ENCODE data around the gene ACP6.
"Not testable (repeated sequence)": the region's sequence is repeated elsewhere in the genome, so short reads cannot be mapped to it uniquely, and the experiment has no call there.

Gene ACP6

DNA sequence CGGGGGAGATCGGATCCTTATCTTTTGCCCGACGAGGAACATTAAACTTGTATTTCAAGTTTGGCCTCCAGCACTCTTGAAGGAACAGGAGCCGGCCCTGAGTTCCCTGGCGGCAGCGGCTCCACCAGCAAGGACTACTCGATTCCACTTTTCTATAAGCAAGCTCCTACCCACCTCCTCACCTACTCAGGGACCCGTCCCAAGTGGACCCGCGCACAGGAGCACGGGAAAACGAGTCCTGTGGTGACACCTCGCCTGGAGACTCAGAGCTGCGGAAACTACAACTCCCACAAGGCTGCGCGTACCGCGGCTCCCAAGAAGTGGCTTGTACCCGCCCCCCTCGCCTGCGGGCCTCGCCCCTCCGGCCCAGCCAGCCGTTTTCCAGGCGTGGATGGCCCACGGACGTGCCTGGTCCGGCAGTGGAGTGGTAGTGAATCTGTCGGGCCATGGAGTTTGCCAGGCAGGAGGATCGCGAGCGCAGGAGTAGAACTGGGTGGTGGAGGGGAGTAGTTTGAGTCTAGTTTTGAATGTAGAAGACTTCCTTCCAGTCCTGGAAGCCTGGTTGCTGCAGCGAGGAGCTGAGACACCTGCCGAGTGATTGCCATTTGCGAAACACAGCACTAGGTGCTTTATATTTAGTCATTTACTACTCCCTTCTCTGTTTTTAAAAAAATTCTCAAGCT is at the start of gene ACP6:
Gene ACP6, minus strand, starts transcription at position 206 of the 683 bp plus-strand sequence. CDS start 476 bp downstream, outside the sequence.
- DNase-seq (ENCODE audit: low read depth) = peak; percentile 97

DNA sequence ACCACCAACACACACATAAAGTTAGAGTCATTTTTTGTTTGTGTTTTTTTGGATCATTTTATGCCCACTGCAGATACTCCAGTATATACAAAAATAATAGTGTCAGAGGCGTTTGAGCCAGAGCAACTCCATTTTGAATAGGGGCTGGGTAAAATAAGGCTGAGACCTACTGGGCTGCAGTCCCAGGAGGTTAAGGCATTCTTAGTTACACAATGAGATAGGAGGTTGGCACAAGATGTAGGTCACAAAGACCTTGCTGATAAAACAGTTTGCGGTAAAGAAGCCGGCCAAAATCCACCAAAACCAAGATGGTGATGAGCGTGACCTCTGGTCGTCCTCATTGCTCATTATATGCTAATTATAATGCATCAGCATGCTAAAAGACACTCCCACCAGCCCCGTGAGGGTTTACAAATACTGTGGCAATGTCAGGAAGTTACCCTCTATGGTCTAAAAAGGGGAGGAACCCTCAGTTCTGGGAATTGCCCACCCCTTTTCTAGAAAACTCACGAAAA is 49.4 kb upstream of the ACP6 start:
- DNase-seq (ENCODE audit: low read depth) = no peak

DNA sequence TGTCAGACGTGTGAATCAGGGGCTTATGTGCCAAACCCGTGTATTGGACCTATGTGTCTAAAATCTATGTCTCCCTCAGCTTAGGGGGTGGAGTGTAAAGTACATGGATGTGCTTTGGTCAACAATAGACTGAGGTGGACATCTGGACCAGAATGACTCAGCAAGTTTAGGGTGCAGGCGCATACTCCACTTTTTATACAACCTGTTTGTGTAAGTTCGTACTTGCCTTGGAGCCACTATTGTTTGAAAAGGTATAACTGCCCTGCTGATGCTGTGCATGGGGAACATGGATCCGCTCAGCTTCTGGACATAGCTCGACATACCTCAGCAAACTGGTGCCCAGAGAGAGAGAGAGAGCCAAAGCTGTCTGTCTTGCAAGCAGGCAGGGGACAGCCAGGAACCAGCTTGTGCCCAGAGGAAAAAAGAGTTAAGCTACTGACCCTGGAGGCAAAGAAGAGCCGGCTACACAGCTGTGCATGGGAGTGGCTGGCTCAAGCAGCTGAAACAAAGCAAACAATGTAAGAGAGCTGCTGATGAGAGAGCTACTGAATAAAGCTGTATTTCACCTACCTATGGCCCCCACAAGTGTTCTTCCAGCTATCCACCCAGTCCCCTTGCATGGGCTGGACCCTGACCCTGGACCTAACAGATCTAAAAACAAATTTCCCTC is 48.8 kb upstream of the ACP6 start:
- DNase-seq (ENCODE audit: low read depth) = no peak

DNA sequence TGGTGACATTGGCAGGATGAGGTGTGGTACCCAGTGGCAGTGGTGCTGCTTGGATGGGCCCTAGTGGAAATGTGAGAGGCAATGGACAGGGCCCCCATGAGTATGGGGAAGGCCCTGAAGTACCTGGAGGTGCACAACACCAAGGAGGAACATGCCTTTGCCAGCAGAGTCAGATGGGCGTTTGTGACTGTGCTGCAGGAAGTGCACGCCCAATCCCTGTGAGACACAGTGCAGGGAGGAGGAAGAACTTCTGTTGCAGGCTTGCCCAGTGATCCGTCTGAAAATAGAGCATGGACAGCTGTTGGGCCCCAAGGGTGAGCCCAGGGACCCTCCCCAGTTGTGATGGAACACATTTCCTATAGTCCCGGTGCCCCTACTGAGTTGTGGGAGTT is 47.4 kb upstream of the ACP6 start:
- no peak for DNase-seq (ENCODE audit: low read depth)

DNA sequence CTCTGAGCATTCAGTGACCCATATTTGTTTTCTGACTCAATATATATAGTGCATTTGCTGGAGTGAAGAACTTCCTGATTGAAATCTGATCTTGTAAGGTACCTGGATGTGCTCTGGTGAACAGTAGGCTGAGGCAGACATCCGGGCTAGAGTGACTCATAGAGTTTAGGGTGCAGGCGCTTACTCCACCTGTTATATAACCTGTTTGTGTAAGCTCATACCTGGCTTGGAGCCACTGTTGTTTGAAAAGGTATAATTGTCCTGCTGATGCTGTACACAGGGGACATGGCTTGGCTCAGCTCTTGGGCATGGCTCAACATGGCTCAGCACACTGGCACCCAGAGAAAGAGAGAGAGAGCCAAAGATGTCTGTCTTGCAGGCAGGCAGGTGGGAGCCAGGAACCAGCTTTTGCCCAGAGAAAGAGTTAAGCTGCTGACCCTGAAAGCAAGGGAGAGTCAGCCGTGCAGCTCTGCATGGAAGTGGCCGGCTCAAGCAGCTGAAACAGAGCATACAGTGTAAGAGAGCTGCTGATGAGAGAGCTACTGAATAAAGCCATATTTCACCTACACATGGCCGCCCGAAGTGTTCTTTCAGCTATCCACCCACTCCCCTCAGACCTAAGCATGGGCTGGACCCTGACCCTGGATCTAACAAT is 46.9 kb upstream of the ACP6 start:
- no peak for DNase-seq (ENCODE audit: low read depth)

DNA sequence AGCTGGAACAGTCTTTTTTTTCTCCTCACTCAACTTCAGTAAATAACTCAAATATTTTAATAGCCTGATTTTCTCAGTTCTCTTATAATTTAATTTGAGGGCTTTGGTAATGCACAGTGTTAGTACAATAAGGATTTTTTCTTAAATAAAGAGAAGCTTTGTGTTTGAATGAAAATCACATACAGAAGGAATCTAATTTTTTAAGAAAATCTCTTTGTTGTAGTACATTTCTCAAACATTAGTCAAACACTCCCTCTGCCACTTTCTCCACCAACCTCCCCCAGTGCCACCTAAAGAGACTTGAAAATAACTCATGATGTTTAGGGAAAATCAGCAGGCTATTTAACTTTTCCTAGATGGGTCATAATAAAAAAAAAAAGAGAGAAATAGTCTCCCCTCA is 42.3 kb upstream of the ACP6 start:
- DNase-seq (ENCODE audit: low read depth) = no peak

DNA sequence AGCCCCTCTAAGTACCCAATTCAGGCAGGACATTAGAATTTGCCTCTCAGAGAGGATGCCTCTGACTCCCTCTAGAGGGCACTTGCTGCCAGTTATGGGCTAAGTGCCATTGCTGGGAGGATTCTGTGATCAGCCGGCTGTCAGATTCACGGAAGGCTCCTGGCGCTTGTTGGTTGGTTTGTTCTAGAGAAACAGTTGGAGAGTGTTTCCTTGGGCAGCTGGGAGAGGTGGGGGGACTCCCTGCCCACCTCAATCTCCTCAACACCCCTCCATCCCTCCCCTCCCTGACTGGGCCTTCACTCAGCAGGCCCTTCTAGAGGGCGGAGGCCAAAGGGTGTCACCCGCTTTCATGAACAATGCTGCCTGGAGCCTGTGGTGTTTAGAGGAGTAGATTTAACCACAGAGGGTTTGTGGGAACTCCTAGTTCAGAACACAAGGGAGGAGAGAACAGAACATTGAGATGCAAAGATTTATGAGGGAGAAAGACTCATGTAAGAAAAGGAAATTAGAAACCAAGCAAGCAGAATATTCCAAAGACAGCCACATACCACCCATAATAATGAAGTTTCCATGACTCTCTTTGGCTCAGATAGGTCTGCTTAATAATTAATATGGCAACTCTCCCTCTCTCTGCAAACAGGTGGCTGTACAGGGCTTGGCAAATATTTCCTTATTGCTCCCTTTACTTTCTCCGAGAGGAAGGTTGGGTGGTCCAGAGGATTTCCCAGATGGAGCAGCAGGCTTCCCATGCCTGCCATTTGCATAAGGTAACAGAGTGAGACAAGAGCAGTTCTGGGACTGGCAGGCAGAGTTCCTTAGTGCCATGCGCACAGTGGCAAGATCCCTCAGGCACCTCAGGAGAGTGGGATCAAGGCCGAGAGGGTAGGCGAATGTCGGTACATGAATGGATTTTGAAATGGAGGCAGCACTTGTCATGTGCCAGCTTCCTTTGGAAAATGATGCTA is 30.0 kb upstream of the ACP6 start:
- DNase-seq (ENCODE audit: low read depth) = peak; percentile 67

DNA sequence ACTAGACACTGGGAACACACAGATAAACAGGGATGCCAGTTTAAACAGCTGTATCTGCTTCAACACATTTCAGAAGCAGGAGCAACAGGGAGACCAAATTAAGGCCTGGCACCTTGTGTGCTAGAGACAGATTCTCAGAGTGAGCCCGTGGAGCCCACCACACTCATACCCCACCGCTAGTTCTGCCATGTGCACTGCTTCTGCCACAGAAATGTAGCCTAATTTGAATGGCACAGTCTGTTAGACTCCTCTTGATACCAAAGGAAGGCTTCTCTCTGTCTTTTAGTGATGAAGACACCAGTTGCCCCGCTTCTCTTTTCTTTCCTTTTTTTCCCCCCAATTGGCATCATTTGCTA is 29.3 kb upstream of the ACP6 start:
- no peak for DNase-seq (ENCODE audit: low read depth)

DNA sequence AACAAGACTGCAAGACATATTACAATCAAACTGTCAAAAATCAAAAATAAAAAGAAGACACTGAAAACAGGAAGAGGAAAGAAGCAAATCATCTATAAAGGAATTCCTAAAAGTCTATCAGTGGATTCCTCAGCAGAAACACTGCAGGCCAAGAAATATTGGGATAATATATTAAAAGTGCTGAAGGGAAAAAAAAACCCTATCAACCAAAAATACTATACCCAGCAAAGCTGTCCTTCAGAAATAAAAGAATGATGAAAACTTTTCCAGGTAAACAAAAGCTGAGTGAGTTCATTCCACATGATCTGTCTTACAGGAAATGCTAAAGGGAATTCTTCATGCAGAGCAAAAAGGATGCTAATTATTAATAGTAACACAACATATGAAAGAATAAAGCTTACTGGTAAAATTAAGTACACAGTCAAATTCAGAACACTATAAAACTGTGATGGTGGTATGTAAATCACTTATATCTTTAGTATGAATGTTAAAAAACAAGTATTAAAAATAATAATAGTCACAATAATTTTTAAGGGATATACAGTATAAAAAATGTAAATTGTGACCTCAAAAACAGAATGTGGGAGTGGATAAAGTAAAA is 12.9 kb upstream of the ACP6 start:
- DNase-seq (ENCODE audit: low read depth) = no peak

DNA sequence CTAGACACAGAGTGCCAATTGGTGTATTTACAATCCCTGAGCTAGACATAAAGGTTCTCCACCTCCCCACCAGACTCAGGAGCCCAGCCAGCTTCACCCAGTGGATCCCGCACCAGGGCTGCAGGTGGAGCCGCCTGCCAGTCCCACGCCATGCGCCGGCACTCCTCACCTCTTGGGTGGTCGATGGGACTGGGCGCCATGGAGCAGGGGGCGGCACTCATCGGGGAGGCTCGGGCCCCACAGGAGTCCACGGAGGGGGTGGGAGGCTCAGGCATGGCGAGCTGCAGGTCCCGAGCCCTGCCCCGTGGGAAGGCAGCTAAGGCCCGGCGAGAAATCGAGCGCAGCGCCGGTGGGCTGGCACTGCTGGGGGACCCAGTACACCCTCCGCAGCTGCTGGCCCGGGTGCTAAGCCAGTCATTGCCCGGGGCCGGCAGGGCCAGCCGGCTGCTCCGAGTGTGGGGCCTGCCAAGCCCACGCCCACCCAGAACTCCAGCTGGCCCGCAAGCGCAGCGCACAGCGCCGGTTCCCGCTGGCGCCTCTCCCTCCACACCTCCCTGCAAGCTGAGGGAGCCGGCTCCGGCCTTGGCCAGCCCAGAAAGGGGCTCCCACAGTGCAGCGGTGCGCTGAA is 10.4 kb upstream of the ACP6 start:
- DNase-seq (ENCODE audit: low read depth) = not testable (repeated sequence)

DNA sequence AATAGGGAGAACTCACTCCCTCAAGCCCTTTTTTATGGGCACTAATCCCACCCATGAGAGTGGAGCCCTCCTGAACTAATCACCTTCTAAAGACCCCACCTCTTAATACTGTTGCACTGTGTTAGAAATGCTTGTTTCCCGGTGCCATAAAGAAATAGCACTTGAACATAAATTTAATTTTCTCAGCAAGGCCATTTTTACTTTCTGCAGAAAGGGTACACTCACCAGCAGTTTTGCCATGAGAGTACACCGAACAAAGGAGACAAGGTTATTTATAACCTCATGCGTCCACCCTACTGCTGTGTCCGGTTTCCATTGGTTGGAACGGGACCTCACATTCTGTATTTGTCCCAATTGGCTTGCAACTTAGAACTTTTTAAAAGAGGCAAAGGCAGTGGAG is 7.4 kb upstream of the ACP6 start:
- DNase-seq (ENCODE audit: low read depth) = not testable (repeated sequence)

DNA sequence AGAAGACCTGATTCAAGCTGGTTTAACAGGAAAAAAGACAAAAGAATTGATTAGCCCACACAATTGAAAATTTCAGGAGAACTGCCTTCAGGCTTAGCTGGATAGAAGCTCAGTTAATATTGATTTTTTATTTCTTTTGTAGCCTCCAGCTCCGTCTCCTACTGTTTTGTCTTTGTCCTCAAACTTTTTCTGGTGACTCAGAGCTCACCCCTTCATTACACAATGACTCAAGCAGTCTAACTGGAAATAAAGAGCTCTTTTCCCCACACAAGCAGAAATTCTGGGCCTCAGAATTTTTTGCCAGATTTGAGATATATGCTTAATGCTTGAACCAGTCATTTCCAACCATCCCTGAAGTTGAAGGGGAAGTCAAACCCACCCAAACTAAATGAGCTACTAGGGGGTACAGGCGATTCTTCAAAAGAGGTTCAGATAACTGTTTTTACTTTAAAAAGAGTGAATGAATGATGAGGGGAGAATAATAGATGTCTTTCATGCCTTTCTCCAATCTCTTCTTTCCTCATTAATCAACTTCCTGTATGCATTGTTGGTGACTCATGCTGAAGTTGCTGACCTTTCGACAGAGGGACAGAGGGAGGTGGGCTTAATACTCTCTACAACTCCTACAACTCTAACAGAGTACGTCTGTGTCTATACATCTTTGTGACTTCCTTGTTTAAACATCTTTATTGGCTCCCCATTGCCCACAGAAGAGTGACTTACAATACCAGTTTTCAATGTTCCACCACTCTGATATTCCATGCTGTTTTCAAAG is 6.2 kb upstream of the ACP6 start:
- peak; percentile 86 for DNase-seq (ENCODE audit: low read depth)

DNA sequence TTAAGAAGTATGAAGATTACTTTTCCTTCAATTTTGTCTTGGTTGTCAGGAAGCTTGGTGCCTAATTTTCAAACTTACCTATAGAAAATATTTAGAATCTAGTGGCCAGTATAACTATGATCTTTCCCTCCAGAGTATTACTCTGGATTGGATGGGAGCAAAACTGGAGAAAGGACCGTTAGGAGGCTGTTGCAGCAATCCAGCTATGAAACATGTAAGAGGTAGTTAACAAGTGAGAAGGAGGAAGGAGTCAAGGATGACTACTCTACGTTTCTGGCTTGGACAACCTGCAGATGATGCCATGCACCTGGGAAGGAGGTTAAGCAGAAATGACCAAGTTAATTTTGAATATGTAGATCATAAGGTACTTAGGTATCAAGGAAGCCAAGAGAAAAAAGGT is 3.5 kb upstream of the ACP6 start:
- DNase-seq (ENCODE audit: low read depth) = no peak

DNA sequence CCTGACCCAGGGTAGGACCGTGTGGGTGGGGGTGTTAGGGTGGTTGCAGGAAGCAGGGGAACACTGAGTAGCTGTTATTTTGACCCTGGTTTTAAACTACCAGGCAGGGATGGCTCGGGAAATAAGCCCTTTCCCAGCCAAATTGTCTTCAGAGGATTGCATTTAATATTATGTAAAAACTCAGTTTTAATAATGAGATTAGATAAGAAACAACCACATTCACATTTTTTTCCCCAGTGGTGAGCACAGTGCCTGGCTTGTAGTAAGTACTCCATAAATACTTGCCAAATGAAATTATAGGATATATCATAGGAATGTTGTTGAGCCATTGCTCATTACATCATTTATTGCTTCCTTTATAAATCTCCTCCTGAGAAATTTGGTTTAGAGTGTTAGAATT is 3.1 kb upstream of the ACP6 start:
- peak; percentile 63 for DNase-seq (ENCODE audit: low read depth)

DNA sequence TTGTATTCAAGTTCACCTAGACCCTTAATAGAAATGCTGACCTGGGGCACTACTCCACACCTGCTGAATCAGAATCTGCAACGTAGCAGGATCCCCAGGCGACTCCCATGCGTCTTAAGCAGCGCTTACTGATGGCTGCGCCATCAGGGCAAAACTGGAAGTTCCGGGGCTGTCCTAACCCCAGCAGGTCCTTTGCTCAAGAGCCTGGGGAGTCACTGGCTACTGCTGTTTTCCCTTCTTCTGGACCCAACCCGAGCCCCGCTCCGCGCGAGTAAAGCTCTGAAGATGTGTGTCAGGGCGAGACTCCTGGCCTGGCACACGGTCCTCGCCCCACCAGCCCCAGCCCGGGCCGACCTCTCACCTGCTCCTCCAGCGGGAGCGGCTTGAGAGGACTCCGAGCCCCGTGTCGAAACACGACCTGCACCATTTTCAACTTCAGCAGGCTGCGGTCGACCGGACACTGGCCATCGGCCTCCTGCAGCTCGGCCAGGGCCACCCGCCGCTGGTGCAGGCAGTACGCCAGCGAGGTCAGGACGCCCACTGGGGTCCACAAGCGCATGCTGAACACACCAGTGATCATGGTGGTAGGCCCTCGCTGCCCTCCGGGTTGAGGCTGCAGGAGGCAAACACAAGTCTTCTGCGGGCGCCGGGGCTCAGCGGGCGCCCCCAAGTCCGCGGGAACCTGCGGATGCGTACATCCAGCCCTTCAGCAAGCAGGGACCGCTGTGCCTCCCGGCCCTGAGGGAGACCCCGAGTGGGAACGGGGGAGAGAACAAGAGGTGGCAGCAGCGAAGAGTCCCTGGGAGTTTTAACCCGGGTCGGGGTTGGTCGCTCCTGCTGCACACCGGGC is 630 bp downstream of the ACP6 start:
- peak; percentile 67 for DNase-seq (ENCODE audit: low read depth)

DNA sequence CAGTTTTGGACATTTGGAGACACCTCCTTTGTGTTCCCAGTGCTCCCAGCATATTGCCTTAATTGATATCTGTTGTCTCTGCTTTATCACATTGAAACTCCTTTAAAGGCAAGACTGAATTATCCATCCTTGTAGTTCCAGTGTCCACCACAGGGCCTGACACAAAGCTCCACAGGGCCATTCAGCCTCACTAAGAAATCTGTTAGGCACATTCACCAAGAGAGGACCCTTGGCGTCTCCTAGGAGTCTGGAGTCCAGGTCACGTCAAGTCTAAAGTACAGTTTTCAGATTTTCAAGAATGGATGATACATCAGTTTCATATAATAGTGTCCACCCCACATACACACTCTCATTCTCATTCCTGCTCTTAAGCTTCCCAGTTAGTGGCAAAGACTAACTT is 4.8 kb downstream of the ACP6 start:
- peak; percentile 23 for DNase-seq (ENCODE audit: low read depth)

DNA sequence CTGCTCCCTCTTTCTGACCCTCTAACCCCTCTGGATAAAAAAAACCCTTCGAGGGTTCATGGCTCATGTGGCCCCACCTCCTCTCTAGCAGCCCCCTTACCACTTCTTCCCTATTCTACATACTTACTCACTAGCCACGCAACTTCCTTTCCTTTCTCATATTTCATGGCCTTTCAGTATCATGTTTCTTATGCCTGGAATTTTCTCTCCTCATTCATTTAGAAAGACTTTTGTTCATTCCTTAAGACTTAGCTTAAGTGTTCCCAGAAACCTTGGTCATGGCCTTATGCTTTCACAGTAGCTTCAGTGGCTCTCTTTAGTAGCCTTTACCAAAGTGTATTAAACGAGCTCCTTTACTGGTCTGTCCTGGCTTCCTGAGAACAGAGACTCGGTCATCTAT is 6.1 kb downstream of the ACP6 start:
- peak; percentile 77 for DNase-seq (ENCODE audit: low read depth)

DNA sequence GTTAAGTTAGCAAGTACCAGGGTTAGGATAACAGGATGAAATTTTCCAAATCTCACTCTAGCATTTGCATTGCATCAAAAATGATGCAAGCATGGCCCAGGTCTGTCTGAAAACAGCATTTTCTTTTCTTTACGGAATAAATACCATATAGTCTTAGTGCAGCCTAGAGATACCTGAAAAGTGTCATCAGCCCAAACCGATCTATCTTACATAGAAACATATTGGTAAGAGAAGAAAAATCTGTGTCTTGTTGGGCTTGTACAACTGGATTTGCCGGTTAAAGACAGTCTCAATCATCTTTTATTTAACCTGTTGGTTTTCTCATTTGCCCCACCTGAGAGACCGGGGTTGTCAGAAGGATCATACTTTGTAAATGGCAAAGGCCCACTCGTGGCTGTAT is 15.8 kb downstream of the ACP6 start:
- no peak for DNase-seq (ENCODE audit: low read depth)

DNA sequence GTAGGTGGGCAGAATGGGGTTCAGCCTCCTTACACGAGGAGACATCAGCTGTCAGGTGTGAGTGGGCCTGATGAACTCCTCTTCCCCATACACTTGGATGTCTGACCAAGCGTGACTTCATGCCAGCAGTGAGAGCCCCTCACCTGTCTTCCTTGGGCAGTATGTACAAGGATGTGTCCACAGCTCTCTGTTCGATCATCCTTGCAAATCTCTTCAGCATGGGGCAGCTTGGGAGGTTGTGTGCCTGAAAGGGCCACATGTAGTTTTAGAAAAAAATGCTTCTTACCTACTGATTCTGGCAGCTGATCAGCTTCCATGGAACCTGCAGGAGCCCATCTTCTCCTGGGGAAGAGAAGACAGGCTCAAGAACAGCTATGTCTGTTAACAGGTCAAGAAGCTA is 18.0 kb downstream of the ACP6 start:
- DNase-seq (ENCODE audit: low read depth) = no peak
